ENCODE data around the gene TLE5.
"Not testable (repeated sequence)": the region's sequence is repeated elsewhere in the genome, so short reads cannot be mapped to it uniquely, and the experiment has no call there.

Gene TLE5

GRCh38 chr19:3097442-3097871 is 35.2 kb upstream of the TLE5 start:
- H3K4me1 ChIP-seq (ENCODE audit: control insufficient read depth in 1 of 2, insufficient read depth in 1 of 2, low read depth in 1 of 2, low read length in 1 of 2) = peaks cover 16 to 23% of the 10 kb centered on the region in 2 experiments
- H3K4me3 ChIP-seq (ENCODE audit: low read depth in 1 of 2, low read length in 1 of 2) = no peak overlapping the region
- no peak for TF ChIP-seq CTCF (IDR thresholded peaks at IDR 0.05)
- H3K9me3 ChIP-seq = no peaks in the 10 kb centered on the region
- no peak overlapping the region for H3K27ac ChIP-seq
- no peaks in the 10 kb centered on the region for H3K36me3 ChIP-seq
- H3K27me3 ChIP-seq = peaks cover 81% of the 10 kb centered on the region

DNA sequence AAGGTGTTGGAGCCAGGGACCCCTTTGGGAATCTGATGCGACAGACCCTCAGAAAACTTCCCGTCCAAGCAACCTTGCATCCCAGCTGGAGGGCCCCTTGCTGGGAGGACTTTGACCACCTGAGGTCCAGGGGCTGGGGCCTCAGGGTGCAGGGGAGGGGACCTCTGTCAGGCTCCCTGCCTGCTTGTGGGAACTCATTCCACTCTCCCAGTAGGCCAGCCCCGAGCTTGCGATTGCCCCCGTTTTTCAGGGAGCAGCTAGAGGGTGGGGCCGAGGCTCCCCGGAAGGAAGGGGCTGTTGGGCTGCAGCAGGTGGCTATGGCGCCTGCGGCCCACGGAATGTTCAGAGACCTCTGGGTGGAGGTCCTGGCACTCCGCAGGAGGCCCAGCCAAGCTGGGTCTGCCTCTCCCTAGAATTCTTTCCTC is 34.6 kb upstream of the TLE5 start:
- Histone ChIP-seq H3K27ac (no peak overlapping the region), H3K4me1 (ENCODE audit: control insufficient read depth in 1 of 2, insufficient read depth in 1 of 2, low read depth in 1 of 2, low read length in 1 of 2) (peaks cover 16 to 23% of the 10 kb centered on the region in 2 experiments), H3K36me3 (no peaks in the 10 kb centered on the region), H3K27me3 (peaks cover 87% of the 10 kb centered on the region), H3K4me3 (ENCODE audit: low read depth in 1 of 2, low read length in 1 of 2) (no peak overlapping the region), H3K9me3 (no peaks in the 10 kb centered on the region)
- TF ChIP-seq CTCF (IDR thresholded peaks at IDR 0.05) = no peak

DNA sequence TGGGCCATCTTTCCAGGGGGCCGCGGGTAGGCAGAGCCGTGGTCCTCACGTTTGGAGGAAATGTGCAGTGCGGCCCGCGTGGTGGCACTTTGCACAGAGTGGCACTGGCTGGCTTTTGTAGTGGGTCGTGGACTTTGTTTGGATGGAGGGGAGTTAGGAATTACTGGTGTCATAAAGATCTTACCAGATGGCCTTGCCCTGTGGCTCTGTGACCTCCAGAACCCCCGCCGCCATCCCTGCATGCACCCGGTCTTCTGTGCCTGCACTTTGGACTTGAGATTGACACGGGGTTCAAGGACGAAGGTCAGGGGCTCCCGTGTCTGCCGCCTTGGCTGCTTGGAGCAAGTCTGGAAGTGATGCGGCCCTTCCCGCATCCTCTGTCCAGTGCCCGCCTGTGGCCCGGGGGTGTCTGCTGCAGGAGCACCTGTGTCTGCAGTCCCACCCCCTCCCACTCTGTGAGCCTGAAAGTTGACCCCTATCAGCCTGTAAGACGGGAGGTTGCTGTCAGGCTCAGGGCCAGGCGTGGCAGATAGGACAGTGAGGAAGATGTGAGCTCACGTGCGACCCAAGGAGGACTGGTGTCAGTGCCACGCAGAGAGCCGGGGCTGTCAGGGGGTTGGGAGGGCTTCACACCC is 34.1 kb upstream of the TLE5 start:
- Histone ChIP-seq H3K9me3 (no peaks in the 10 kb centered on the region), H3K4me1 (ENCODE audit: control insufficient read depth in 1 of 2, insufficient read depth in 1 of 2, low read depth in 1 of 2, low read length in 1 of 2) (peaks cover 16 to 23% of the 10 kb centered on the region in 2 experiments), H3K27me3 (peaks cover 92% of the 10 kb centered on the region), H3K36me3 (no peaks in the 10 kb centered on the region), H3K27ac (no peak overlapping the region), H3K4me3 (ENCODE audit: low read depth in 1 of 2, low read length in 1 of 2) (no peak overlapping the region)
- no peak for TF ChIP-seq CTCF (IDR thresholded peaks at IDR 0.05)

GRCh38 chr19:3095441-3096191 is 33.3 kb upstream of the TLE5 start:
- H3K27me3 ChIP-seq = peaks cover 91% of the 10 kb centered on the region
- H3K9me3 ChIP-seq = no peaks in the 10 kb centered on the region
- H3K36me3 ChIP-seq = no peaks in the 10 kb centered on the region
- no peak for TF ChIP-seq CTCF (IDR thresholded peaks at IDR 0.05)
- peaks cover 16 to 23% of the 10 kb centered on the region in 2 experiments for H3K4me1 ChIP-seq (ENCODE audit: control insufficient read depth in 1 of 2, insufficient read depth in 1 of 2, low read depth in 1 of 2, low read length in 1 of 2)
- no peak overlapping the region for H3K27ac ChIP-seq
- peak overlapping the region; percentile 54 to 56 for H3K4me3 ChIP-seq (ENCODE audit: low read depth in 1 of 2, low read length in 1 of 2)

DNA sequence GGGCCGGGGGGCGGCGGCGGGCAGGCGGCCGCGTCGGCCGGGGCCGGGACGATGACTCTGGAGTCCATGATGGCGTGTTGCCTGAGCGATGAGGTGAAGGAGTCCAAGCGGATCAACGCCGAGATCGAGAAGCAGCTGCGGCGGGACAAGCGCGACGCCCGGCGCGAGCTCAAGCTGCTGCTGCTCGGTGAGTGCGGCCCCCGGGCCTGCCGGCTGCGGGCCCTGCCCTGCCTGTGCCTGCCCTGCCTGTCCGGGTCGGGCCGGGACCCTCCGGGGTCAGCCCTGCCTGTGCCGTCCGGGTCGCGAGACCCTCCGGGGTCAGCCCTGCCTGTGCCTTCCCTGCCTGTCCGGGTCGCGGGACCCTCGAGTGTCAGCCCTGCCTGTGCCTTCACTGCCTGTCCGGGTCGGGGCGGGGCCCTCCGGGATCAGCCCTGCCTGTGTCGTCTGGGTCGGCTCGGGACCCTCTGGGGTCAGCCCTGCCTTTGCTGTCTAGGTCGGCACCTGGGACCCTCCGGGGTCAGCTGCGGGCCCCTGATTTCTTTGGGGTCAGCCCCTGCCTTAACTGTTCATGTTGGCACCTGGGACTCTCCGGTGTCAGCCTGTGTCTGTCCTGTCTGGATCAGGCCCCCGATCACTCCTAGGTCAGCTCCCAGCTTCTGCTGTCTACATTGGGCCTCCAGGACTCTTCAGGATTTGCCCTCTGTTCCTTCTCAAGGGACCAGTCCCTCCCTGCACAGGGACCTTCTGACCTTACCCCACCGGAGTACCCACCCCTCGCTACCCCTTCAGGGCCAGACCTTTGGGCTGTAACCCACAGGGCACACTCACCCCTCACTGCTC is 32.5 kb upstream of the TLE5 start:
- Histone ChIP-seq H3K9me3 (no peaks in the 10 kb centered on the region), H3K4me3 (ENCODE audit: low read depth in 1 of 2, low read length in 1 of 2) (peak overlapping the region; percentile 54 to 56), H3K27me3 (peaks cover 83% of the 10 kb centered on the region), H3K27ac (no peak overlapping the region), H3K36me3 (no peaks in the 10 kb centered on the region), H3K4me1 (ENCODE audit: control insufficient read depth in 1 of 2, insufficient read depth in 1 of 2, low read depth in 1 of 2, low read length in 1 of 2) (peaks cover 16 to 23% of the 10 kb centered on the region in 2 experiments)
- TF ChIP-seq CTCF (IDR thresholded peaks at IDR 0.05) = no peak

GRCh38 chr19:3089299-3089855 is 27.1 kb upstream of the TLE5 start:
- H3K27me3 ChIP-seq = peaks cover 38% of the 10 kb centered on the region
- not testable (repeated sequence) for H3K4me1 ChIP-seq (ENCODE audit: control insufficient read depth in 1 of 2, insufficient read depth in 1 of 2, low read depth in 1 of 2, low read length in 1 of 2); H3K27ac ChIP-seq; H3K36me3 ChIP-seq; H3K9me3 ChIP-seq; H3K4me3 ChIP-seq (ENCODE audit: low read depth in 1 of 2, low read length in 1 of 2)
